NCI-H2196 (cell line): ENCODE data around the gene TSPEAR.

Source experiments
- DNase-seq: peaks from one replicate; lab custom pipeline; 2025; ENCODE audit not compliant: unreplicated experiment; lab: John Stamatoyannopoulos, UW

The TSPEAR gene

DNA sequence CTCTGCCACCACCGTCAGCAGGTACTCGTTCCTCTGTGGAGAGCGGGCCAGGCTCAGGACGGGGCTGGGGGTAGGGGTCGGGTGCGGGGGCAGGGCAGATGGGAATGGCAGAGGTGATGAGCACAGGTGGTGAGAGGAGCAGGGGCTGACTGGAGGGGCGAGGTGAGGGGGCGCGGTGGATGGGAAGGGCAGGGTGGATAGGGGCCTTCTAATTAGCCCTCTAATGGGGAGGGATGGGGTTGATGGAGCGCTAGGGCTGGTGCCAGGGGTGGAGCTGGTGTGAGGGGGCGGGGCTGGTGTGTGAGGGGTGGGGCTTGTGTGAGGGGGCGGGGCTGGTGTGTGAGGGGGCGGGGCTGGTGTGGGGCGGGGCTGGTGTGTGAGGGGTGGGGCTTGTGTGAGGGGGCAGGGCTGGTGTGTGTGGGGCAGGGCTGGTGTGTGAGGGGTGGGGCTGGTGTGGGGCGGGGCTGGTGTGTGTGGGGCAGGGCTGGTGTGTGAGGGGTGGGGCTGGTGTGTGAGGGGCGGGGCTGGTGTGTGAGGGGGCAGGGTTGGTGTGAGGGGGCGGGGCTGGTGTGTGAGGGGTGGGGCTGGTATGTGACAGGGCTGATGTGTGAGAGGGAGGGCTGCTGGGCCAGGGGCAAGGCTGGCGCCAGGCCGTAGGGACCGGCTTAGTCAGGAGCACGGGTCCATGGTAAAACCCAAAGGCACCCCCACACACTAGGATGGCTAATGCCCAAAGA lies 177.3 kb downstream of the TSPEAR start:
- DNase-seq, result no peak

GRCh38 chr21:44533121-44533890 lies 178.1 kb downstream of the TSPEAR start:
- DNase-seq, result no peak

GRCh38 chr21:44532712-44533111 lies 178.7 kb downstream of the TSPEAR start:
- no peak for DNase-seq

DNA sequence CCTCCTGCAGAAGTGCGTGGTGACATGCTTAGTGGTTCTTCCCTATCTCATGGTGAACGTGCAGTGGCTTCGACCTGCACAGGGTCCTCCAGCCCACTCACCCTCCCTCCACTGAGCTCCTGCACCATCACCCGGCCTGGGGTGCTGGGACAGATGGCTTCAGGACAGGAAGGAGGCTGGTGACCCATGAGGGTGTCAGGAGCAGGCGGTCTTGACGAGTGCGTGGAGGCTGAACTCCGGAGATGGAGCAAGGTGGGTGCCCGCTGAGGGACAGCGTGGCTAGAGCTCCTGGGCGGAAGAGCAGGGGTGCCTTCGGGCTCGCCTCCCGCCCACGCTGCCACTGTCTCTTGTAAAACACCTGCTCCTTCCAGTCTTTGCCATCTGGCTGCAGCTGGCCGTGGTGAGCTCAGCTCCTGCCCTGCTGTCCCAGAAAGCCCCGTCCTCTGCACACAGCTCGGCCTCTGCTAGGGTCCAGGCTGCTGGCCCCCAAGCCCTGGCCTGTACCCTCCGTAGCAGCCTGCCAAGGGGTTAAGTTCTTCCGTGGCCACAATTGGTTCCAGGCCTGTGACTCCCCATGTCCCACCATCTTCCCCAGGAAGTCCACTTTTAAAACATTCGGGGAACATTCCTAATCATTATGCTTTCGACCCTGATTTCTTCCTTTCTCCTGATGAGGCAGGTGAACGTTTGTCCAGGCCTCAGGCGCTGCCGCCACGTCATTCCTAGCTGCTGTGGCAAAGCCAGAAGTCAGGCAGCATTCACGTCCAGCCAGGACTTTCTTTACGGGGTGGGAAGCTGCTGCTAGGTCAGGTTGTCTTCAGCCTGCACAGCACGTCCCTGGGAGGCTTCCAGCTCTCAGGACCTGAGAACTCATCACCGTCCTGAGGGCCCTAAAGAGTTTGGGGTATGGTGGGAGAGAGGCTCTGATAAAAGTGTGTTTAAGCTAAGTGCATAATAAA lies 179.5 kb downstream of the TSPEAR start:
- no peak for DNase-seq

DNA sequence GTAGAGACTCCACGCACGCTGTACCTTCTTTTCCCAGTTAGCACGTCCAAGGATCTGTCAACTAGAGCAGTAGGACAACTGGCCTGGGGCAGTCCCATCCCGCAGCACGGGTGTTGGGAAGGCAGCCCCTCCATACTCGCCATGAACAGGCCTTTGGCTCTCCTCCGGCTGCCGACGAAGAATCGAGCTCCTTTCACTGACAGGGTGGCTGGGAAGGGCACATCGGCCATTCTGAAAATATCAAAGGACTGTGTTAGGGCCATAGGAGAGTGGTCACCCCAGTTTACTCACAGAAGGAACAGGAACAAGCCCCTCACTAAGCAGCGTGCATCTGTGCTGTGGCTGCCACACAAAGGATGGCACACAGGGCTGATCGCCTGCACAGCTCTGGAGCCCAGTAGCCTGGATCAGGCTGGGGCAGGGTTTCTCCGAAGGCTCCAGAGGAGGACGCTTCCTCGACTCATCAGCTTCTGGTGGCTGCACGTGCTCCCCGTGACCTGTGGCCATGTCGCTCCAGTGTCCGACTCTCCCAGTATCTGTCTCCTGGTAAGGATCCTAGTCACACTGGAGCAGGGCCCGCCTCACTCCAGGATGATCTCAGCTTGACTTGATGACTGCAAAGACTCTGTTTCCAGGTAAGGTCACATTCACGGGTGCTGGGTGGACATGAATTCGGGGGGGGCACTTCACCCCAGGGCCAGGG lies 180.3 kb downstream of the TSPEAR start:
- no peak for DNase-seq

DNA sequence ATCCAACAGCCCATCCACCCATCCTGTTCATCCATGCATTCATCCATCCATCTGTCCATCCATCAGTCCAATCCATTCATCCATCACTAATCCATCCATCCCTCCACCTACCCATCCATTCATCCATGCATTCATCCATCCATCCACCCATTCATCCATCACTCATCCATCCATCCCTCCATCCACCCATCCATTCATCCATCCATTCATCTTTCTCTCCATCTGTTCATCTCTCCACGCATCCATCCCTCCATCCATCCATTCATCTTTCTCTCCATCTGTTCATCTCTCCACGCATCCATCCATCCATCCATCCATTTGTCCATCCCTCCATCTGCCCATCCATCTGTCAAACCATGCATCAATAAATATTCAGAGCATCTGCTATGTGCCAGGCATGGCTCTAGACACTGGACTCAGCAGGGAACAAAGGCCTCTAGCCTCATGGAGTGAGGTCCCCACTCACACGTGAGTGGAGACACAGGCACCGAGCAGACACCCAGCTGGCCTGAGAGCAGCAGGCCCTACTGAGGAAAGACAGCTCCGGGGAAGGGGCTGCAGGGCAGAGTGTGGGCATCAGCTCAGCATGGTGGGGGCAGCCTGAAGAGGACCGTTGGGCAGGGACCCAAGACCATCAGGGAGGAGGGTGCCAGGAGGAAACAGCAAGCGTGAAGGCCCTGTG lies 181.0 kb downstream of the TSPEAR start:
- DNase-seq, result no peak

- DNase-seq, result no peak
Observed at GRCh38 chr21:44529503-44530125, 181.8 kb downstream of the TSPEAR start.

DNA sequence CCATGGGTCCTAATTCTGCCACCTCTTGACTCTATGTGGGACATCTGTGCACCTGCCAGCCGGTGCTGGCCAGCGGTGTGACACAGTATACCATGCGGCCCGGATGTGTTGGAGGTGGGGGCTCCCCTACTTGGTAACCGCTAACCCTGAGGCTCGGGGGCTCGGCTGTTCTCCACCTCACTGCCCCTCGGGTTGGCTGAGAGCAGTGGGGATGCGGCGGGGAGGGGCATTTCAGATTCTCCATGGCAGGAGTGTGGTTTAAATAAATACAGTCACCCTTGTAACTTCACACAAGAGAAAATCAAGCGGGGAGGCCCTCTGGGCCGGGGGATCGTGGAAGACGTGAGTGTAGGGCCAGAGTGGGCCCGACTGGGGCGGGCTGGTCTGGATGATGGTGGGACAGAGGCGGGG lies 182.4 kb downstream of the TSPEAR start:
- no peak for DNase-seq

DNA sequence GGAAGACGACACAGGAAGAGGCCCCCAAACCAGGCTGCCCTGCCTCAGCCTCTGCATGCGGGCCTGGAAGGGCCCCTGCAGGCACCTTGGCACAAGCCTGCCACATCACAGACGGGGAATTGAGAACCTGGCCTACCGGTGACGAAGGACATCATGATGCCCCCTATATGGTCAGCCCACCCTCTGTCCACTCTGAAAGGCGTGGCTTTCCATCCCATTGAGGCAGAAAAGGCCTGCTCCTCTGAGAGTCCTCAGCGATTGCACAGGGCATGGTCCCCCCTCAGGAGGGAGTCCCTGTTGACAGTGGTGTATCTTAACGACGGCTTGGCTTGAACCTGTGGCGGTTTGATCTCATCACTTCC lies 182.8 kb downstream of the TSPEAR start:
- no peak for DNase-seq

- no peak for DNase-seq
Observed at GRCh38 chr21:44527983-44528633, 183.3 kb downstream of the TSPEAR start.

DNA sequence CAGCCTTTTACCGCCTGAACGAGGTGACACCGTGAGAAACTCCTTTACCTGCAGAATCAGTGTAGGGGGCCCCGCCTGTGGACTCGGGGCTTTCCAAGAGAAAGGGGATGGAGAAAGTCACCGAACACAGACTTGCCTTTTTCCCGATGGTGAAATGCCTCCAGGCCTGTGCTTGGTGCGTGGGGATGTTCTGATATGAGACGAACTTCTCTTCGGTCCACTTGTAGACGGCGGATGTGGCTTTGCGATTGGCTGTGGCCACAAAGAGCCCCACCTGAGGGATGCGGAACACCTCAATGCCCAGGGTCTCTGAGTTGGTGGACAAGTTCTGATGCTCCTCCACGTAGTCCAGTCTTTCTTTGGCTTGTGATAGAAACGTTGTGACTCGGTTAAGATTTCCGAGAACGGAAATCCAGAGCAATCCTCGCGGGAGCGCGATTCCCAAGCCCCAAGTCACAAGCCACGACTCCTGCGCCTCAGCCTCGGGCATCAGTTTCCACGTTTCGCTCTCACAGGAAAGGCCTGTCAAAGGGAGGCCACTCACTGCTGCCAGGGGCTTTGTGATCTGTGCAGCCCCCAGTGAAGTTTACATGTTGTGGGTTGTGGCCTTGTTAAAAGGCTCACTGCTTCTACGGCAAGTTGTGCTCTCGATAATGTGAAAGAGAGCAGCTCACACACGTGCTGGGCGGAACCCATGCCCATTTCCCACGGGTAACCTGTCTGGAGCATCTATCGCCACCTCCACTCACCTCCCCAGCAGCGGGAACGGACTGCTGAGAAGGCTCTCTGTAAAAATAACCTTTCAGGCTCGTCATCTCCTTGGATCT lies 184.0 kb downstream of the TSPEAR start:
- no peak for DNase-seq

DNA sequence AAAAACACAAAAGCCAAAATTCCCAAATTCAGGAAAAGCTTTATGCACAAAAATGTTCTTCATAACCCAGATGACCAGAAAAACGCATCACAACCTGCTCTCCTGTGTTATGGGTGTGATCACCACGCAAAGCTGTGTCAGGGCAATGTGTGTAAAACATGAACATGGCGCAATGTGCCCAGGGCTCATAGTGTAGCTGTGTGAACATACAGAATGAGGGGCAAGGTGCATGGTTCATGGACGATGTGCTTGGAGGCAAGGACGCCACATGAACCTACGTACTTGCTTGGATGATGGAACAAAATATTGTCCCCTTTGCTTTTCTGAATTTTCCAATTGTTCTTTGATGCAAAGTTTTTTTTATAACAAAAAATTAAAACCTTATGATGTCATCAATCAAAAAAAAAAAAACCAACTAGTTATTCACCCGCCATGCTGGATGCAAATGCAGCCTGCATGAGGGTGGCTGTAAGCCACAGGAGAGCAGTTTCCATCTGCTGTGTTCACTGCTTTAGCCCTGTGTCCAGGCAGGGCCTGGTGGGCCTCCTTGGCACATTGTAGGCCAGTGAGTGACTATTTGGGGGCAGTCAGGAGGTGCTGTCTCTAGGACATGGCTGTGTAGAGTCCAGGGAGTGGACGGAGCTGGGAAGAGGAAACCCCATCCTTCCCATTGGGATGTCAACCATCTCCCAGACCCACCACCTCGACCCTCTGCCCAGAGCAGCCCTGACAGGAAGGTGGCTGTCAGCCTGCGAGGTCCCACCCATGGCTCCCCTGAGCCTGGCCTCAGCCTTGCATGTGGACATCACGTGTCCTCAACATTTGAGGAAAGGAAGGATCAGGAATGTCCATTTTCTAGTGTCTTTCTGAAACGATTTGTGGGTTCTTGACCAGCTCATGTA lies 185.0 kb downstream of the TSPEAR start:
- no peak for DNase-seq

GRCh38 chr21:44525391-44526095 lies 185.8 kb downstream of the TSPEAR start:
- no peak for DNase-seq

DNA sequence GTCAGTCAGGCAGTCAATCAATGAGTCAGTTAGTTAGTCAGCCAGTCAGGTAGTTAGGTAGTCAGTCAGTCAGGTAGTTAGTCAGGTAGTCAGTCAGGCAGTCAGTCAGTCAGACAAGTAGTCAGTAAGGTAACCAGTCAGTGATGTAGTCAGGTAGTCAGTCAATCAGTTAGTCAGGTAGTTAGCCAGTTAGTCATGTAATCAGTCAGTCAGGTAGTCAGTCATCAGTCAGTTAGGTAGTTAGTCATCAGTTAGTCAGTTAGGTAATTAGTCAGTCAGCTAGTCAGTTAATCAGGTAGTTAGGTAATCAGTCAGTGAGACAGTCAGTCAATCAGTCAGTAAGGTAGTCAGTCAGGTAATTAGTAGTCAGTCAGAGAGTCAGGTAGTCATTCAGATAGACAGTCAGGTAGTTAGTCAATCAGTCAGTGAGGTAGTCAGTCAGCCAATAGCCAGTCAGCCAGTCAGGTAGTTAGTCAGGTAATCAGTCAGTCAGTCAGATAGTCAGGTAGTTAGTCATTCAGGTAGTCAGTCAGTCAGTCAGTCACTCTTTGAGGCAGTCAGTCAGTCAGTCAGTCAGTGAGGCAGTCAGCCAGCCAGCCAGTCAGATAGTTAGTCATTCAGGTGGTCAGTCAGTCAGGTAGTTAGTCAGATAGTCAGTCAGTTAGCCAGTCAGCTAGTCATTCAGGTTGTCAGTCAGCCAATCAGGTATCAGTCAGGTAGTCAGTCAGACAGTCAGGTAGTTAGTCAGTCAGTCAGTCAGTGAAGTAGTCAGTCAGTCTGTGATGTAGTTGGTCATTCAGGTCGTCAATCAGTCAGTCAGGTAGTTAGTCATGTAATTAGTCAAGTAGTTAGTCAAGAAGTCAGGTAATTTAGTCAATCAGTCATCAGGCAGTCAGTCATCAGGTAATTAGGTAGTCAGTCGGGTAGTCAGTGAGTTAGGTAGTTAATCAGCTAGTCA lies 186.7 kb downstream of the TSPEAR start:
- no peak for DNase-seq

GRCh38 chr21:44523567-44524413 lies 187.6 kb downstream of the TSPEAR start:
- no peak for DNase-seq
